ENCODE data around the gene CDC42BPB. TPM values are rescaled to one million over a fixed set of nuclear protein-coding genes. Genes with fewer than 3 reads are reported as not detected.
"Not testable (repeated sequence)": the region's sequence is repeated elsewhere in the genome, so short reads cannot be mapped to it uniquely, and the experiment has no call there.

Gene CDC42BPB
- total RNA-seq, 1 experiment from 2014 or later = 84.4 TPM

DNA sequence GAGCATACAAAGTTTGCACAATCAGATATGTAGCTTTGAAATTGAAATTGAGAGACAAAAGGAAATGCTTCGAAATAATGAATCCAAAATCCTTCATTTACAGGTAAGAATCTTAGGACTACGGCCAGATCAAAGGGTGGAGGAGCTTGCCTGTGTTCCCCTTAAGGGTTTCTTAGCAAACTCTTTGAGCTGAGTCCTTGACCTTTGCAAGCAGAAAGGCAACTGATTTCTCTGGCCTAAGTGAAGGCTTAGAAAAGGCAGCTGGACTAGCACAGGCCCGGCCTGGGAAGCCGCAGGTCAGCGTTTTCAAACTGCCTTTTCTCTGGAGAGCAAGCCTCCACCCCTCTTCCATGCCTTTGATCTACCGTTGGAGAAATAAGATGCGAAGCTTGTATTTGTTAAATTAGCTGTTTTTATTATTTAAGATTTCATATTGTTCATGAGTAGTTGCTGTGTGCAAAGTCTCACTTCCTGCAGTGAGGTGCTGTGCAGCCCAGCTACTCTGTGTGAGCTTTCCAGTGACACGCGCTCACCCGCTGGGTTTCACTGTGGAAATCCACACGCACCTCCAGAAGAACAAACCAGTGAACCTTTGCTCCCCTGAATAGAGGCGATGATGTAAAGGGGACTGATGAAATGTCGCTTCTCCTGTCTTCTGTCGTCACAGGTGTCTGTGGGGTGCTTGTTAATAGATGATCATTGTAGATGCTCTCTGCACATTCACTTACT is 159.9 kb downstream of the CDC42BPB start:
- TF ChIP-seq, protein P1, sequence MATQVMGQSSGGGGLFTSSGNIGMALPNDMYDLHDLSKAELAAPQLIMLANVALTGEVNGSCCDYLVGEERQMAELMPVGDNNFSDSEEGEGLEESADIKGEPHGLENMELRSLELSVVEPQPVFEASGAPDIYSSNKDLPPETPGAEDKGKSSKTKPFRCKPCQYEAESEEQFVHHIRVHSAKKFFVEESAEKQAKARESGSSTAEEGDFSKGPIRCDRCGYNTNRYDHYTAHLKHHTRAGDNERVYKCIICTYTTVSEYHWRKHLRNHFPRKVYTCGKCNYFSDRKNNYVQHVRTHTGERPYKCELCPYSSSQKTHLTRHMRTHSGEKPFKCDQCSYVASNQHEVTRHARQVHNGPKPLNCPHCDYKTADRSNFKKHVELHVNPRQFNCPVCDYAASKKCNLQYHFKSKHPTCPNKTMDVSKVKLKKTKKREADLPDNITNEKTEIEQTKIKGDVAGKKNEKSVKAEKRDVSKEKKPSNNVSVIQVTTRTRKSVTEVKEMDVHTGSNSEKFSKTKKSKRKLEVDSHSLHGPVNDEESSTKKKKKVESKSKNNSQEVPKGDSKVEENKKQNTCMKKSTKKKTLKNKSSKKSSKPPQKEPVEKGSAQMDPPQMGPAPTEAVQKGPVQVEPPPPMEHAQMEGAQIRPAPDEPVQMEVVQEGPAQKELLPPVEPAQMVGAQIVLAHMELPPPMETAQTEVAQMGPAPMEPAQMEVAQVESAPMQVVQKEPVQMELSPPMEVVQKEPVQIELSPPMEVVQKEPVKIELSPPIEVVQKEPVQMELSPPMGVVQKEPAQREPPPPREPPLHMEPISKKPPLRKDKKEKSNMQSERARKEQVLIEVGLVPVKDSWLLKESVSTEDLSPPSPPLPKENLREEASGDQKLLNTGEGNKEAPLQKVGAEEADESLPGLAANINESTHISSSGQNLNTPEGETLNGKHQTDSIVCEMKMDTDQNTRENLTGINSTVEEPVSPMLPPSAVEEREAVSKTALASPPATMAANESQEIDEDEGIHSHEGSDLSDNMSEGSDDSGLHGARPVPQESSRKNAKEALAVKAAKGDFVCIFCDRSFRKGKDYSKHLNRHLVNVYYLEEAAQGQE (IDR thresholded peaks at IDR 0.05; ENCODE audit: insufficient read depth in 1 of 2, low read depth in 2 of 2, low read length in 1 of 2) = no peak
- TF ChIP-seq, protein P2, sequence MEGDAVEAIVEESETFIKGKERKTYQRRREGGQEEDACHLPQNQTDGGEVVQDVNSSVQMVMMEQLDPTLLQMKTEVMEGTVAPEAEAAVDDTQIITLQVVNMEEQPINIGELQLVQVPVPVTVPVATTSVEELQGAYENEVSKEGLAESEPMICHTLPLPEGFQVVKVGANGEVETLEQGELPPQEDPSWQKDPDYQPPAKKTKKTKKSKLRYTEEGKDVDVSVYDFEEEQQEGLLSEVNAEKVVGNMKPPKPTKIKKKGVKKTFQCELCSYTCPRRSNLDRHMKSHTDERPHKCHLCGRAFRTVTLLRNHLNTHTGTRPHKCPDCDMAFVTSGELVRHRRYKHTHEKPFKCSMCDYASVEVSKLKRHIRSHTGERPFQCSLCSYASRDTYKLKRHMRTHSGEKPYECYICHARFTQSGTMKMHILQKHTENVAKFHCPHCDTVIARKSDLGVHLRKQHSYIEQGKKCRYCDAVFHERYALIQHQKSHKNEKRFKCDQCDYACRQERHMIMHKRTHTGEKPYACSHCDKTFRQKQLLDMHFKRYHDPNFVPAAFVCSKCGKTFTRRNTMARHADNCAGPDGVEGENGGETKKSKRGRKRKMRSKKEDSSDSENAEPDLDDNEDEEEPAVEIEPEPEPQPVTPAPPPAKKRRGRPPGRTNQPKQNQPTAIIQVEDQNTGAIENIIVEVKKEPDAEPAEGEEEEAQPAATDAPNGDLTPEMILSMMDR (IDR thresholded peaks at IDR 0.05) = no peak
- TF ChIP-seq TCF7L2 (IDR thresholded peaks at IDR 0.05; ENCODE audit: low read depth, low read length) = no peak
- no peak for TF ChIP-seq SIN3A (IDR thresholded peaks at IDR 0.05; ENCODE audit: borderline replicate concordance, insufficient read depth, low read depth, low read length)
- TF ChIP-seq POLR2AphosphoS5 (IDR thresholded peaks at IDR 0.05; ENCODE audit: low read depth, low read length) = no peak
- Histone ChIP-seq H3K9me3 (ENCODE audit: control insufficient read depth, insufficient read depth, low read depth, low read length) (no peaks in the 10 kb centered on the region), H3K4me1 (ENCODE audit: control insufficient read depth, insufficient read depth, low read length) (no peaks in the 10 kb centered on the region), H3K36me3 (ENCODE audit: control insufficient read depth, insufficient read depth, low read length) (no peaks in the 10 kb centered on the region), H3K4me3 (ENCODE audit: low read depth in 2 of 2, low read length in 2 of 2) (no peak overlapping the region), H3K27ac (ENCODE audit: low read length) (no peak overlapping the region), H3K27me3 (ENCODE audit: control insufficient read depth, insufficient read depth, low read length) (no peaks in the 10 kb centered on the region)
- POLR2A ChIA-PET = no interaction called here
- ATAC-seq = no peak
- intact Hi-C loops (cut with micrococcal nuclease; ENCODE audit: unreplicated experiment) (no loop called here), in situ Hi-C loops (cut with HindIII; ENCODE audit: low pct_unique_long_range_greater_than_20kb, low sequenced_read_pairs) (no loop called here)
- no peak for DNase-seq (ENCODE audit: low read depth, low spot score)
- CTCF ChIA-PET = no interaction called here
- BruUV-seq (replicated peaks) = no TSS peak

DNA sequence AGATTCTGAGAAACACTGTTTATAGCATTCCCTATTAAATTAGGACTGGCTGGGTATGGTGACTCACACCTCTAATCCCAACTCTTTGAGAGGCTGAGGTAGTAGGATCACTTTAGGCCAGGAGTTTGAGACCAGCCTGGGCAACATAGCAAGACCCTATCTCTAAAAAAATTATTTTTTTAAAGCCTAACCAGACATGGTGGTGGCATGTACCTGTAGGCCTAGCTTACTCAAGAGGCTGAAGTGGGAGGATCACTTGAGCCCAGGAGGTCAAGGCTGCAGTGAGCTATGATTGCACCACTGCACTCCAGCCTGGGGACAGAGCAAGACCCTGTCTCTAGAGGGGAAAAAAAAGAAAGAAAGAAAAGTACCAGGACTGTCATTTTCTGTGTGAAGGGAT is 160.6 kb downstream of the CDC42BPB start:
- POLR2A ChIA-PET; in situ Hi-C loops (cut with HindIII; ENCODE audit: low pct_unique_long_range_greater_than_20kb, low sequenced_read_pairs): not testable (repeated sequence)

DNA sequence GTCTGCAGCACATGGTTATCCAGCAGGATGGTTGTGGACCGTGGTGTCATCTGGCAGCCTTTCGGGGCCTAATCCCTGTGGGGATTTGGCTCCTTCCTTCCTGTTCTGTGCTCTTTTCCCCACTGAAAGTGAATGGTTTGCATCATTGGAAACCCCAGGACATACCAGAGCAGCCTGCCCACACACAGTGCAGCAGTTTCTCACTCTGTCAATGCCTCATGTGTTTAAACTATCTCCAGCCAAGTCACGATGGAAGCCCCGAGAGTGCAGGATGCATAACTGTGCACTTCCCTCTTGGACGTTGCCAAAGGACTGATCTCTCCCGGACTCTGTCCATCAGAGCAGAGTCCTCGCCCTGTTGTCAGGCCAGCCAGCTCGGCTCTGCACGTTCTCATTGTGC is 163.9 kb downstream of the CDC42BPB start:
- H3K4me3 ChIP-seq (ENCODE audit: low read depth in 2 of 2, low read length in 2 of 2) = no peak overlapping the region
- DNase-seq (ENCODE audit: low read depth, low spot score) (no peak), ATAC-seq (no peak)
- CTCF ChIA-PET = no interaction called here
- H3K9me3 ChIP-seq (ENCODE audit: control insufficient read depth, insufficient read depth, low read depth, low read length) = no peaks in the 10 kb centered on the region
- TF ChIP-seq, protein P1 (IDR thresholded peaks at IDR 0.05; ENCODE audit: insufficient read depth in 1 of 2, low read depth in 2 of 2, low read length in 1 of 2) = no peak
- TF ChIP-seq, protein P2 (IDR thresholded peaks at IDR 0.05) = no peak
- no peak for TF ChIP-seq POLR2AphosphoS5 (IDR thresholded peaks at IDR 0.05; ENCODE audit: low read depth, low read length)
- TF ChIP-seq SIN3A (IDR thresholded peaks at IDR 0.05; ENCODE audit: borderline replicate concordance, insufficient read depth, low read depth, low read length) = no peak
- TF ChIP-seq TCF7L2 (IDR thresholded peaks at IDR 0.05; ENCODE audit: low read depth, low read length) = no peak
- no peaks in the 10 kb centered on the region; the same call in 1 of the 2 replicates for H3K36me3 ChIP-seq (ENCODE audit: control insufficient read depth, insufficient read depth, low read length)
- POLR2A ChIA-PET = no interaction called here
- intact Hi-C loops (cut with micrococcal nuclease; ENCODE audit: unreplicated experiment) (no loop called here), in situ Hi-C loops (cut with HindIII; ENCODE audit: low pct_unique_long_range_greater_than_20kb, low sequenced_read_pairs) (no loop called here)
- H3K27me3 ChIP-seq (ENCODE audit: control insufficient read depth, insufficient read depth, low read length) = no peaks in the 10 kb centered on the region
- no TSS peak for BruUV-seq (replicated peaks)
- no peaks in the 10 kb centered on the region for H3K4me1 ChIP-seq (ENCODE audit: control insufficient read depth, insufficient read depth, low read length)
- H3K27ac ChIP-seq (ENCODE audit: low read length) = no peak overlapping the region

More for the DNA sequence above, 160.6 kb downstream of the CDC42BPB start:
- H3K27ac ChIP-seq (ENCODE audit: low read length); H3K4me3 ChIP-seq (ENCODE audit: low read depth in 2 of 2, low read length in 2 of 2); H3K4me1 ChIP-seq (ENCODE audit: control insufficient read depth, insufficient read depth, low read length); CTCF ChIA-PET; ATAC-seq; H3K27me3 ChIP-seq (ENCODE audit: control insufficient read depth, insufficient read depth, low read length); DNase-seq (ENCODE audit: low read depth, low spot score); H3K36me3 ChIP-seq (ENCODE audit: control insufficient read depth, insufficient read depth, low read length); intact Hi-C loops (cut with micrococcal nuclease; ENCODE audit: unreplicated experiment); H3K9me3 ChIP-seq (ENCODE audit: control insufficient read depth, insufficient read depth, low read depth, low read length); BruUV-seq (replicated peaks): not testable (repeated sequence)

All from Panc1 (cell line).